DMS53 treated with DMSO at 0.1 percent for 48 hours (cell line): Measurements from ENCODE around the gene HS6ST3.
"Not testable (repeated sequence)": the region's sequence is repeated elsewhere in the genome, so short reads cannot be mapped to it uniquely, and the experiment has no call there.

ENCODE experiments used
- DNase-seq: peaks from one replicate; lab custom pipeline; 2025; ENCODE audit not compliant: unreplicated experiment; lab: John Stamatoyannopoulos, UW

HS6ST3 gene

GRCh38 chr13:96089749-96090239, at the start of gene HS6ST3:
Gene HS6ST3 (plus strand): TSS chr13:96090107.
- DNase-seq: no peak

- DNase-seq: no peak
Observed at GRCh38 chr13:96041326-96042110, 48.4 kb upstream of the HS6ST3 start.

GRCh38 chr13:96044238-96044637, 45.7 kb upstream of the HS6ST3 start:
- DNase-seq: no peak

- not testable (repeated sequence) for DNase-seq
Observed at GRCh38 chr13:96046449-96047126, 43.3 kb upstream of the HS6ST3 start.

- not testable (repeated sequence) for DNase-seq
Observed at GRCh38 chr13:96050955-96051354, 39.0 kb upstream of the HS6ST3 start.

GRCh38 chr13:96051491-96051890, 38.4 kb upstream of the HS6ST3 start:
- DNase-seq: not testable (repeated sequence)

- DNase-seq: not testable (repeated sequence)
Observed at GRCh38 chr13:96051946-96052345, 38.0 kb upstream of the HS6ST3 start.

- DNase-seq: peak; percentile 15
Observed at GRCh38 chr13:96052656-96053002, 37.3 kb upstream of the HS6ST3 start.

- peak; percentile 58 for DNase-seq
Observed at GRCh38 chr13:96053003-96053703, 36.8 kb upstream of the HS6ST3 start, which contains the start of gene UGGT2. Gene UGGT2 (minus strand): TSS chr13:96053401. CDS start chr13:96053312, 89 bp downstream.

GRCh38 chr13:96065849-96066248, 24.1 kb upstream of the HS6ST3 start:
- DNase-seq: no peak

GRCh38 chr13:96068729-96069128, 21.2 kb upstream of the HS6ST3 start:
- DNase-seq: no peak

GRCh38 chr13:96071504-96071903, 18.4 kb upstream of the HS6ST3 start:
- no peak for DNase-seq

GRCh38 chr13:96072392-96072791, 17.5 kb upstream of the HS6ST3 start:
- DNase-seq: no peak

GRCh38 chr13:96075953-96076543, 13.9 kb upstream of the HS6ST3 start:
- no peak for DNase-seq

GRCh38 chr13:96080676-96081075, 9.2 kb upstream of the HS6ST3 start:
- no peak for DNase-seq

- DNase-seq: no peak
Observed at GRCh38 chr13:96081888-96082287, 8.0 kb upstream of the HS6ST3 start.

GRCh38 chr13:96082640-96083039, 7.3 kb upstream of the HS6ST3 start:
- no peak for DNase-seq

GRCh38 chr13:96086736-96087135, 3.2 kb upstream of the HS6ST3 start:
- DNase-seq: no peak

- DNase-seq: no peak
Observed at GRCh38 chr13:96089139-96089538, 768 bp upstream of the HS6ST3 start.

- DNase-seq: no peak
Observed at GRCh38 chr13:96090240-96091101, 564 bp downstream of the HS6ST3 start.
